Measurements from ENCODE around the gene TMEM120B. TPM values are rescaled to one million over a fixed set of nuclear protein-coding genes. Genes with fewer than 3 reads are reported as not detected.
A peak's percentile ranks its signal among the peaks of the same experiment; 100 is the strongest.

The TMEM120B gene
- total RNA-seq, 4 donors from 2014 or later, result 7.1 to 13.8 (median 8.8) TPM

GRCh38 chr12:121781484-121781997 lies 69.0 kb downstream of the TMEM120B start:
- 8% methylated on average over 9 of the region's 12 CpGs for WGBS
- no peak for DNase-seq (ENCODE audit: low spot score in 2 of 2)
- no peaks in the 10 kb centered on the region for H3K9me3 ChIP-seq
- H3K27me3 ChIP-seq, result no peaks in the 10 kb centered on the region
- peaks cover 9% of the 10 kb centered on the region for H3K36me3 ChIP-seq
- no peak overlapping the region for H3K4me3 ChIP-seq
- H3K4me1 ChIP-seq, result peaks cover 23% of the 10 kb centered on the region
- TF ChIP-seq CTCF (IDR thresholded peaks at IDR 0.05), result no peak
- no peak for TF ChIP-seq EP300 (IDR thresholded peaks at IDR 0.05)
- no peak for TF ChIP-seq POLR2AphosphoS5 (IDR thresholded peaks at IDR 0.05)
- no peak for TF ChIP-seq POLR2A (IDR thresholded peaks at IDR 0.05)
- no peak overlapping the region for H3K27ac ChIP-seq

GRCh38 chr12:121781998-121782979 lies 69.7 kb downstream of the TMEM120B start:
- no peaks in the 10 kb centered on the region for H3K9me3 ChIP-seq
- no peak overlapping the region for H3K4me3 ChIP-seq
- H3K4me1 ChIP-seq, result peaks cover 23% of the 10 kb centered on the region
- WGBS, result 42% methylated on average over 13 of the region's 14 CpGs
- H3K36me3 ChIP-seq, result peaks cover 9% of the 10 kb centered on the region
- no peaks in the 10 kb centered on the region for H3K27me3 ChIP-seq
- DNase-seq (ENCODE audit: low spot score in 2 of 2), result no peak
- H3K27ac ChIP-seq, result no peak overlapping the region
- TF ChIP-seq CTCF (IDR thresholded peaks at IDR 0.05) (no peak), POLR2A (IDR thresholded peaks at IDR 0.05) (no peak), EP300 (IDR thresholded peaks at IDR 0.05) (no peak), POLR2AphosphoS5 (IDR thresholded peaks at IDR 0.05) (no peak)

GRCh38 chr12:121783766-121784165 lies 71.2 kb downstream of the TMEM120B start:
- WGBS, result 57% methylated on average over 6 of the region's 6 CpGs
- peaks cover 23% of the 10 kb centered on the region for H3K4me1 ChIP-seq
- no peak overlapping the region for H3K4me3 ChIP-seq
- H3K36me3 ChIP-seq, result peaks cover 6% of the 10 kb centered on the region
- H3K27me3 ChIP-seq, result no peaks in the 10 kb centered on the region
- TF ChIP-seq CTCF (IDR thresholded peaks at IDR 0.05) (no peak), POLR2AphosphoS5 (IDR thresholded peaks at IDR 0.05) (no peak), POLR2A (IDR thresholded peaks at IDR 0.05) (no peak), EP300 (IDR thresholded peaks at IDR 0.05) (no peak)
- H3K27ac ChIP-seq, result no peak overlapping the region
- H3K9me3 ChIP-seq, result no peaks in the 10 kb centered on the region
- DNase-seq (ENCODE audit: low spot score in 2 of 2), result no peak

- no peak for DNase-seq (ENCODE audit: low spot score in 2 of 2)
- no peaks in the 10 kb centered on the region for H3K9me3 ChIP-seq
- no peak overlapping the region for H3K4me3 ChIP-seq
- H3K27me3 ChIP-seq, result no peaks in the 10 kb centered on the region
- WGBS, result 31% methylated on average over 6 of the region's 6 CpGs
- no peak overlapping the region for H3K27ac ChIP-seq
- TF ChIP-seq CTCF (IDR thresholded peaks at IDR 0.05) (no peak), POLR2AphosphoS5 (IDR thresholded peaks at IDR 0.05) (no peak), EP300 (IDR thresholded peaks at IDR 0.05) (no peak)
- H3K36me3 ChIP-seq, result no peaks in the 10 kb centered on the region
- peaks cover 23% of the 10 kb centered on the region for H3K4me1 ChIP-seq
Observed at GRCh38 chr12:121784460-121784859, 71.9 kb downstream of the TMEM120B start.

DNA sequence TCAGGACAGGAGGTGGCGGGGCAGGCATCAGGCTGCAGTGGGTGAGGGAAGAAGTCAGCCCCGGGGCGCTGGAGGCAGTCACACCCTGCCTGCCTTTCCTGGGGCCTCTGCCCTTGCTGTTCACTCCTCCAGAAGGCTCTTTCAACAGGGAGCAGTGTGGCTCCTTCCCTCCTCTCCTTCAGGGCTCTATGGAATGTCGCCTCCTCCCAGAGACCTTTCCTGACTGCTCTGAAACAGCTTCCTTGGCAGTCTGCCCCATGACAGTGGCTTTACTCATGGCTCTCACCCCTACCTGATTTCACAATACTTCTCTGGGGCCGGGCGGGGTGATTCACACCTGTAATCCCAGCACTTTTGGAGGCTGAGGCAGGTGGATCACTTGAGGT lies 73.9 kb downstream of the TMEM120B start:
- 43% methylated on average over 6 of the region's 6 CpGs for WGBS
- TF ChIP-seq CTCF (IDR thresholded peaks at IDR 0.05), result no peak
- TF ChIP-seq POLR2AphosphoS5 (IDR thresholded peaks at IDR 0.05), result no peak
- no peak for TF ChIP-seq POLR2A (IDR thresholded peaks at IDR 0.05)
- TF ChIP-seq EP300 (IDR thresholded peaks at IDR 0.05), result no peak
- Histone ChIP-seq H3K4me3 (no peak overlapping the region), H3K27me3 (no peaks in the 10 kb centered on the region), H3K4me1 (peaks cover 22% of the 10 kb centered on the region), H3K36me3 (no peaks in the 10 kb centered on the region), H3K27ac (peak overlapping the region; percentile 17), H3K9me3 (no peaks in the 10 kb centered on the region)
- peak in 1 of 2 donors; percentile 74 for DNase-seq (ENCODE audit: low spot score in 2 of 2)

Measured in suprapubic skin (tissue), 4 donors.